Stimulated activated CD4-positive, alpha-beta T cell treated with anti-CD3 and anti-CD28 coated beads, Interleukin-12 subunit alpha, Interleukin-12 subunit beta, amount 100 ng/mL, for 4 hours (primary cell): ENCODE results near the gene CAMSAP1.

Experiments used
- DNase-seq: peaks from one replicate; pipeline ENCODE4 v3.0.0-alpha.2; 2020

CAMSAP1 gene

DNA sequence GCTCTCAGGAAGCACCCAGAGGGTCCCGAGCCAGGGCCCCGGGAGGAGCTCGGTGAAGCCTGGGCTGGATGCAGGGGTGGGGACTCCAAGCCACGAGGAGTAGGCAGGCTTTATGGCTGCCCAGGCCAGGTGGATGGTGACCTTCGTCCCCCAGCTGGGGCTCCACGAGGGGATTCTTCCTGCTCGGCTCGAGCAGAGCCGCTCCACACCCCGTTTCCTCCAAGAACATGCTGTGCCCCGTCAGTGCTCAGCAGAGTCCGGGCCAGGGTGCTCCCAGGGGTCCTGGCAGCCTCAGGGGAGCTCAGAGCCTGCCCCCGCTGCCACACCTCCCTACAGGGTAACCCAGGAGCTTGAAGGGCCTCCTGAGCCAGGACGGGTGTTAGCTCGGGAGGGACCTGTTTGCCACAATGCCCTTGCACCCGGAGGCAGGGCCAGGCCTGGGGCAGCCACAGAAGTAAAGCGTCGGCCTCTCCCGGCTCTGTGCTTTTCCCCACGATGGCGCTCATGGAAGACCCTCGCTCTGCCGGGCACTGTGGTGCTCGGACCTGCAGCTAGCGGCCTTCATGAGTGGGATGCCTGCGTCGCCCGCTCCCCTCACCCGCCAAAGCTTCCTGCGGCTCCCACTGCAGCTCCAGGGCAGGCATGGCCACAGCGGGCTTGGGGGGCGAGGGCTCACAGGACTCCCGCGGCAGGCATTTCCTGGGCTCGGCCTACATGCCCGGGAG lies 118.6 kb downstream of the CAMSAP1 start:
- no peak for DNase-seq

DNA sequence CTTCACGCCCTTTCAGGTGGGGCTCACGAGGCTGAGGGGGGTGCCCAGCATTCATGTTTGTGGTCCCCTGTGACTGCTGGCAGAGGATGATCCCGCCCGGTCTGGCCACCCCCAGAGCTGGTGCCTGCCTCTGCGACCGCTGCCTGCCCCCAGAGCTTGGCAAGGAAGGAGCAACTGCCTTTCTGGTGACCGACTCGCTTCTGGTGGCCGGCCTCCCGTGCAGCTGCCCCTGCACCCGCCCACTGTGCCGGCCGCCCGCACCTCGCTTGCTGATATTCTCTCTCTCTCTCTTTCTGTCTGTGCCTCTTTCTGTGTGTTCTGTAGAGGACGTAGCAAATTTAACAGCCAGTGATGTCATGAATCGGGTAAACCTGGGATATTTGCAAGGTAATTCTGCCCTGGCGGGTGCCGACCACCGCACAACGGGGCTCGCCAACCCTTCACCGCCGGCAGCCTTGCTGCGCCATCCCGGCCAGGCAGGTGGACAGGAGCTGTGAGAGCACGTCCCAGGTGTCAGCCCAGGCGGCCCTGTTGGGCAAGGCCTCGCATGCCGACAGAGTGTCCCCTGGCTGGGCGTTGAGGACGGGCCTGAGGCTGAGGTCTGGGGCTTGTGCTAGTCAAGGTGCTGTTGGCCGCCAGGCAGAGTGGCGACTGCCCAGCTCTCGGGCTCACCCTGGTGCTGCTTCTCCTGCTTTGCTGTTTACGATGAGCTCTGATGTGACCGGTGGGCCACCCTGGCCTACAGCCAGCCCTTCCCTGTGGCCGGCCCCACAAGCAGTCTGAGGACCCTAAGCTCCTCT lies 119.4 kb downstream of the CAMSAP1 start:
- no peak for DNase-seq

DNA sequence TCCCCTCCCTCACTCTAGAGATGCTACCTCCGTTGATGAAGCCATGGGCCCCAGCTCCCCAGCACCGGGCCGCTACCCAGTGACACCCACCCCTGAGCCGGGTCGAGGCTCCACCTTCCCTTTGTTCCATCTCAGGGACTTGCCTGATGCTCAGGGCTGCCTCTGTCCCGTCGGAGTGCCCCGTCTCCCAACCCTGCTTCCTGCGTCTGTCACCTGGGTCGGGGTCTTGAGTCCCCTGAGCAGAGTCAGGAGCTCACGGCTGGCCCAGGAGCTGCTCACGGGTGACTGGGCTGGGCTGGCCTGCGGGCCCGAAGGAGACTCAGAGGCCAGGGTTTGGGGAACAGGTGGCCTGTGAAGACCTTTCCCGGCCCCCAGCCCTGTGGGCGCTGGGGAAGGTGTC lies 120.0 kb downstream of the CAMSAP1 start:
- DNase-seq = no peak

DNA sequence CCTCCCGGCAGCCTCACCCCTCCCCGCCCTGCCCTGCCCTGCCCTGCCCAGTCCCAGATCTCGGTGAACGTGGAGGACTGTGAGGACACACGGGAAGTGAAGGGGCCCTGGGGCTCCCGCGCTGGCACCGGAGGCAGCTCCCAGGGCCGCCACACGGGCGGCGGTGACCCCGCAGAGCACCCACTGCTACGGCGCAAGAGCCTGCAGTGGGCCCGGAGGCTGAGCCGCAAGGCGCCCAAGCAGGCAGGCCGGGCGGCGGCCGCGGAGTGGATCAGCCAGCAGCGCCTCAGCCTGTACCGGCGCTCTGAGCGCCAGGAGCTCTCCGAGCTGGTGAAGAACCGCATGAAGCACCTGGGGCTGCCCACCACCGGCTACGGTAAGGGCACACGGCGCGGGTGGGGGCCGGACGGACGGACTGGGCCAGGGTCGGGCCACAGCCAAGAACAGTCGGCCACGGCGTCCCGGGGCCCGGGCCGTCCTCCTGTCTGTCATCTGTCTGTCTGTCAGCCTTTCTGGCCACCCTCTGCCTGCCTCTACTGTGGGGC lies 121.1 kb downstream of the CAMSAP1 start:
- DNase-seq = no peak

GRCh38 chr9:135785013-135785575 lies 122.3 kb downstream of the CAMSAP1 start:
- DNase-seq = no peak

- DNase-seq = no peak
Observed at GRCh38 chr9:135783540-135784245, 123.7 kb downstream of the CAMSAP1 start.

DNA sequence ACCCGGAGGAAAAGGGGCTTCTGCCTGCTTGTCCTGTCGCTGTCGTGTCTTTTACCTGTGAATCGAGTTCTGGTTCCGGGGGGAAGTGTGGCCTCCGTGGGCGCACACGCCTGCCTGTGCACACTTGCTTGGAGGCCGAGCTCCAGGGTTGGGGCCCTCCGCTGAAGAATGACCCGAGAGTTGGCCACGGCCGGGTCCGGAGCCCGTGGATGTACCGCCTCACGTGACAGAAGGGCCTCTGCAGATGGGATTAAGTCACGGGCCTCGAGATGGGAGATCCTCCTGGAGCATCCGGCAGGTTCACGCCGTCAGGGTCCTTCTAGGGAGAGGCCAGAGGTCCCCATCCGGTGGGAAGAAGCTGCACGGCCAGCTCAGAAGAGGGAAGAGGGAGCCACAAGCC lies 124.4 kb downstream of the CAMSAP1 start:
- no peak for DNase-seq

GRCh38 chr9:135780626-135781025 lies 126.7 kb downstream of the CAMSAP1 start:
- no peak for DNase-seq

GRCh38 chr9:135780086-135780485 lies 127.3 kb downstream of the CAMSAP1 start:
- DNase-seq = no peak

DNA sequence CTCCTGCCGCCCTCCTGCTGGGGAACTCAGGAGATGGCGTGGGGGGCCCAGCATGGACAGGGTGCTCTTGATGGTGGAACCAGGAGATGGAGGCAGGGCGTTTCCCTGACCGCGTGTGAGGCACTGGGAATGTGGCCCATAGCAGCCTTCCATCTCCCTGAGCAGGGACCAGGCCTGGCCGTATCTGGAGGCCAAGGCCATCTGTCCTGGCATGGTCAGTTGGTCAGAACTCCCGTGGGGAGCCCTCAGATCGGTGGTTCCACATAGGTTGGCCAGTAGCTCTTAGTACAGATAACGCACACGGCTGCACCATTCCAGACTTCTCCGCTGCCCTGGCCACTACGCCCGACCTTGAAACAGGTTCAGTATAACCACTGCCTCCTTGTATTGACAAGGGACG lies 127.8 kb downstream of the CAMSAP1 start:
- DNase-seq = no peak

DNA sequence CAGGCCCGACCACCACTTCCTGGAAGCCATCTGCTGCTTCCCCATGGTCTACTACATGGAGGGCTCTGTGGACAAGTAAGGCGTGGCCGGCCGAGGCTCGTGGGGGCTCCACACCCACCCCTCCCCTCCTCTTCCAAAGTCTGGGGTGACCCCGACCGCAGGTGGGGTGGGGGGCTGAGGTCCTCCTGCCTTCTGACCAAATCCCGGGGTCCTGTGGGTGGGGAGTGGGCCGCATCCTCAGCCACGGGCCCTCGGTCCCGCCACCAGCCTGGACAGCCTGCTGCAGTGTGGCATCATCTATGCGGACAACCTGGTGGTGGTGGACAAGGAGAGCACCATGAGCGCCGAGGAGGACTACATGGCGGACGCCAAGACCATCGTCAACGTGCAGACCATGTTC lies 128.9 kb downstream of the CAMSAP1 start:
- DNase-seq = no peak

GRCh38 chr9:135777623-135778177 lies 129.6 kb downstream of the CAMSAP1 start:
- DNase-seq = no peak

- no peak for DNase-seq
Observed at GRCh38 chr9:135776893-135777622, 130.3 kb downstream of the CAMSAP1 start.

GRCh38 chr9:135775911-135776310 lies 131.4 kb downstream of the CAMSAP1 start:
- no peak for DNase-seq

DNA sequence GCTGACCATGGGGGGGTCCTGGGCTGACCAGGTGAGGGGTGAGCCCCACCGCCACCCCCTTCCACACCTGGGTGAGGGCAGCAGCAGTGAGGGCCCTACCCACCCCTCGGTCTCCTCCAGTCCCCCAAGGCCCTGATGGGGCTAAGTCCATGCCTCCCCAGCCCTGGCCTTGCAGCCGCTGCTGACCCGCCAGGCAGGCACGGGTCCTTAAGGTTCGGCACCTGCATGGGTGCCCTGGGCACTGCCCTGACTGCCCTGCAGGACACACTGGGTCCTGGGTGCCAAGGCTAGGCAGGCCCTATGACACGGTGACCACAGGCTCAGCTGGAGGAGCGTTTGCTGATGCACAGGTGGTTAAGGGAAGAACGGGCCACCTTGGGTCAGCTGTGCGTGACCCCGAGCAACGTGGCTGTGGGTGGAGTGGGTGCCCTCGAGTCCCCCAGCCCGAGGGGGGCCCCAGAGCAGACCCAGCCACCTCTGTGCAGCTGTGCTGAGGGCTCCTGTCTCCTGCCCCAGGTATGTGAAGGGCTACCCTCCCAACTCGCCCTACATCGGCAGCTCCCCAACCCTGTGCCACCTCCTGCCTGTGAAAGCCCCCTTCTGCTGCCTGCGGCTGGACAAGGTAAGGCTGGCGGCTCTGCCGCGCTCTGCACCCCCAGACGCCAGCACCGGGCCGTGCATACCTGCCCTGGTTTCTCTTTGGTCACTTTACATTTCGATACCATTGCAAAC lies 132.4 kb downstream of the CAMSAP1 start:
- no peak for DNase-seq

- DNase-seq = no peak
Observed at GRCh38 chr9:135774239-135774747, 133.1 kb downstream of the CAMSAP1 start.

DNA sequence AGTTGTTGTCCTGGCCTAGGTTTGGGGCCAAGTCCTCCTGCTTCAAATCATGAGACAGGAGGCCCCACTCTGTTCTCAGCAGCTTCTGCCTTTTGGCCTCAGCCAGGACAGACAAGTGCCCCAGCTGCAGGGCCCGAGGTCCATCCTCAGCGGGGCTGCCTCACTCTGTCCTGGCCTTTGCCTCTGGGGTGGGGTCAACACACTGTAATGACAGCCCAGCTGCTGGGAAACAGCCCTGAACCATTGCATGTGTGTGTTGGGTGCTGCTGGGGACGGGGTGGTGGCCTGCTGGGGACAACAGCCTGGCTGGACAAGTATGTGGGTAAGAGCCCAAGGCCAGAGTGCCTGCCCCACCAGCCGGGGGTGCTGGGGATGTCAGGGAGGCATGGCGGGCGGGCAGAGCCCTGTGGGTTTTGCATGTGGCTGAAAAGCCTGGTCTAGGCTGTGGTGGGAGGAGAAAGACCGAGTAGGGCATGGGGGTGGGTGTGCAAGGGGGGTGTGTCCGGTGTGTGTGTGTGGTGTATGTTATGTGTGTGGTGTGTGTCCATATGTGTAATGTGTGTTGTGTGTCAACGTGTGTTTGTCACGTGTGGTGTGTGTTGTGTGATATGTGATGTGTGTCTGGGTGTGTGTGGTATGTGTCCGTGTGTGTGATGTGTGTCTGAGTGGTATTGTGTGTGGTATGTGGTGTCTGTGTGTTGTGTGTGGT lies 133.7 kb downstream of the CAMSAP1 start:
- DNase-seq = no peak

DNA sequence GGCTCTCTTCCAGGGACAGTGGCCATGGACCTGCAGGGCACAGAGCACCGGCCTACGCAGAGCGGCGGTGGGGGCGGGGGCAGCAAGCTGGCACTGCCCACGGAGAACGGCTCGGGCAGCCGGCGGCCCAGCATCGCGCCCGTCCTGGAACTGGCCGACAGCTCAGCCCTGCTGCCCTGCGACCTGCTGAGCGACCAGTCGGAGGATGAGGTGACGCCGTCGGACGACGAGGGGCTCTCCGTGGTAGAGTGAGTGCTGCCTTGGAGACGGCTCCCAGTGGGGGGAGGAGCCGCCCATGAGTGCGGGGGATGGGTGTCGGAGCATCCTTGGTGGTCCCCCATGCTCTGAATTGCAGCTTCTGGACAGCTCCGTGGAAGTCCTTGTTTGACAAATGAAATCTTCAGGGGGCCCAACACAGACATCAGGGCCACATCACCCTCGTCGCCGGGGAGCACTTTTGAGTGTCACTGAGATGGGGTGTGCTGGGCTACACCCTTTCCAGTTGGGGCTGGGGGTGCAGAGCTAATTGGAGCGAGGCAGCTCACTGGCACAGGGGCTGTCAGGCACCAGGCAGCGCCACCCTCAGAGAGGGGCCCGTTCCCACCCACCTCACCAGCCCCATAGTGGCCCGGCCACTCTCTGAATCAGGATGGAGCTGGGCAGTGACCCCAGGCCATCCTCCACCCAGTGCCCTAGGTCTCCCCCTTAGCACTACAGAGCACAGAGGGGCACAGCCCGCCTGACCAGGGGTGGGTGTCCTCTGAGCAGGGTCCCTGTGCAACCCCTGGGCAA lies 134.4 kb downstream of the CAMSAP1 start:
- no peak for DNase-seq

- no peak for DNase-seq
Observed at GRCh38 chr9:135772056-135772646, 135.2 kb downstream of the CAMSAP1 start.
